Epidermal melanocyte (primary cell): Measurements from ENCODE around the gene PITPNC1.

ENCODE experiments used
- DNase-seq: peaks from one replicate; pipeline ENCODE4 v3.0.0; 2011; ENCODE audit warnings: low spot score; ENCODE audit not compliant: insufficient read length

Gene PITPNC1

GRCh38 chr17:67433248-67433924 lies 56.3 kb downstream of the PITPNC1 start:
- no peak for DNase-seq

- no peak for DNase-seq
Observed at GRCh38 chr17:67434061-67434525, 57.0 kb downstream of the PITPNC1 start.

GRCh38 chr17:67435122-67435521 lies 58.0 kb downstream of the PITPNC1 start:
- no peak for DNase-seq

- DNase-seq, result no peak
Observed at GRCh38 chr17:67435786-67436185, 58.7 kb downstream of the PITPNC1 start.

- no peak for DNase-seq
Observed at GRCh38 chr17:67436233-67436632, 59.2 kb downstream of the PITPNC1 start.

GRCh38 chr17:67438667-67439066 lies 61.6 kb downstream of the PITPNC1 start:
- DNase-seq, result no peak

GRCh38 chr17:67439269-67439668 lies 62.2 kb downstream of the PITPNC1 start:
- DNase-seq, result no peak

GRCh38 chr17:67440277-67441051 lies 63.4 kb downstream of the PITPNC1 start:
- DNase-seq, result no peak

GRCh38 chr17:67441052-67441895 lies 64.2 kb downstream of the PITPNC1 start:
- DNase-seq, result no peak

- no peak for DNase-seq
Observed at GRCh38 chr17:67441896-67442219, 64.8 kb downstream of the PITPNC1 start.

- no peak for DNase-seq
Observed at GRCh38 chr17:67442787-67443624, 65.9 kb downstream of the PITPNC1 start.

GRCh38 chr17:67443931-67444595 lies 67.0 kb downstream of the PITPNC1 start:
- DNase-seq, result no peak

GRCh38 chr17:67448449-67448848 lies 71.4 kb downstream of the PITPNC1 start:
- DNase-seq, result no peak

- no peak for DNase-seq
Observed at GRCh38 chr17:67449065-67449464, 72.0 kb downstream of the PITPNC1 start.

- DNase-seq, result no peak
Observed at GRCh38 chr17:67449845-67450755, 73.0 kb downstream of the PITPNC1 start.

- DNase-seq, result no peak
Observed at GRCh38 chr17:67452681-67453554, 75.8 kb downstream of the PITPNC1 start.

GRCh38 chr17:67456103-67456502 lies 79.0 kb downstream of the PITPNC1 start:
- no peak for DNase-seq

- DNase-seq, result no peak
Observed at GRCh38 chr17:67456889-67457288, 79.8 kb downstream of the PITPNC1 start.

GRCh38 chr17:67458203-67458602 lies 81.1 kb downstream of the PITPNC1 start:
- no peak for DNase-seq
